GM19035 (cell line): ENCODE results near the gene ACSL6.
A peak's percentile ranks its signal among the peaks of the same experiment; 100 is the strongest.

ENCODE experiments used
- ATAC-seq: cut with Tn5 transposase; IDR thresholded peaks from one replicate; pipeline ENCODE4 v1.9.1; 2021; ENCODE audit not compliant: unreplicated experiment

ACSL6 gene

GRCh38 chr5:132017738-132018625 lies 6.5 kb upstream of the ACSL6 start:
- no peak for ATAC-seq

- ATAC-seq, result no peak
Observed at GRCh38 chr5:132017316-132017715, 5.9 kb upstream of the ACSL6 start.

DNA sequence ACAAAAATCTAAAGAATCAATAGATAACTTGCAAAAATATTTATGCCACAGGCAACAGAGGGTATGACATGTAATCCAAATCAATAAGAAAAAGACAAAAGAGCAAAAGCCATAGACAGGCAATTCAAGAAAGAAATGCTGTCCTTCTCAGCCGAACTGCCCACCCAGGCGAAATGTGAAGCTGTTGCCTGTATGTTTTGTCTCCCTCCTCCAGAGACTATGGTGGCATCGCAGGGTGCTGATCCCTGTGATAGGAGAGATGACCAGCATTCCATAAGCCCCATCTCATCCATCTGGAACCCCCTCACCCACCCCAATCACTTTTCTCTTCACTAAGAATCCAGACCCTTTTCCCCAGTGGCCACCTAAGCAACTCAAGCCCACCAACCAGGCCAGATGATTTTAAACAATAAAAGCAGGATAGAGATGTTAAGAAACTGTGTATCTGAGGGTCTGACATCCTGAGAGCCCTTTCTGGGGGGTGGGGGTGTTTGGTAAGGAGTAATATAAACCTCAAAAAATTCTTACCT lies 5.3 kb upstream of the ACSL6 start:
- ATAC-seq, result no peak

DNA sequence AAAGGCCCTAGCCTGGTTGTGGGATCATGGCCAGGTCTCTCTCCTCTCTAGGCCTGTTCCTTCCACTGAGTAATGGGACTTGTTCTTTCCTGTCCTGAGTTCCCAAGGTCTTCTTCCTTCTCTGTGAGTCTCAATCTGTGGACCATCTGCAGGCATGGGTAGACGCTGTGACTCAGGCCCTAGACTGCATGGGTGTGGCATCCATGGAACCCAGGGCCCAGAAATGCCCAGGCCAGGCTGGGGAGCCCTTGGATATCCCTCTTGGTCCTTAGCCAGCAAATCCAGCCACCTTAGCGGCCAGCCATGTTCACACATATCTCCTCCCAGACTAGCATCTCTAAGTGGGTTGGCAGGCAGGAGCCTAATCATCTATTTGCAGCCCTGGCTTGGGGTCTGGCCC lies 2.3 kb upstream of the ACSL6 start:
- ATAC-seq, result no peak

DNA sequence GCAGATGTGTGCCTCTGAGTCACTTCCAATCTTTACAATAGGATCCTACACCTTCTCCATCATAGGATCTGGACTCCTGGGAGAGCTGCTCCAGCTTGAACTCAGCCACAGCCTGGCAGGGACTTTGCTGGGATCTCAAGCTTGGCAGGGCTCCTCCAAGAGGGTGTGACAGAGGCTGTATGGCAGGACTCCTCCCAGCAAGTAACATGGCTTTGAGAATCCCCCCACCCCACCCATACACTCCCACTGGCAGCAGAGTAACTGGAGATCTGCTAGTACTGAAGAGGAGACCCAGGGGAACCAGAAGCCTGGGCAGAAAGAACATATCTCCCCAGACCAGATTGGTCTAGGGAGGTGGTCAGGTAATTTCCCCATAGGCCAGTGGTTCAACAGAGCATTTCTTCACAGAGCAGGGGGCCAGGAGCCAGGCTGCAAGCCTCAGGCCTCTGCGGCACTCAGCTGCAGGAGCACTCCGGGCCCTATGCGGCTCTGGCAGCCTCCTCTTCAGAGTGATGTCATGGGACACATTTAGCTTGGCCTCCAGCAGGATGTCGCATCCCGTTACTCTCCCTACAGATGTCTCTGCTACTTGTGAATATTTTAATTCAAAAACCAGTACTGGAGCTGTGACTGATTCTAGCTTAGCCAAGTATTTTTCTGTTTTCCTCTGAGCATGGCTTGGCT lies 1.7 kb upstream of the ACSL6 start:
- no peak for ATAC-seq

- ATAC-seq, result no peak
Observed at GRCh38 chr5:132012371-132013005, 1.0 kb upstream of the ACSL6 start.

- ATAC-seq, result no peak
Observed at GRCh38 chr5:132010989-132011621, 353 bp downstream of the ACSL6 start.

- no peak for ATAC-seq
Observed at GRCh38 chr5:132010645-132010988, 841 bp downstream of the ACSL6 start.

DNA sequence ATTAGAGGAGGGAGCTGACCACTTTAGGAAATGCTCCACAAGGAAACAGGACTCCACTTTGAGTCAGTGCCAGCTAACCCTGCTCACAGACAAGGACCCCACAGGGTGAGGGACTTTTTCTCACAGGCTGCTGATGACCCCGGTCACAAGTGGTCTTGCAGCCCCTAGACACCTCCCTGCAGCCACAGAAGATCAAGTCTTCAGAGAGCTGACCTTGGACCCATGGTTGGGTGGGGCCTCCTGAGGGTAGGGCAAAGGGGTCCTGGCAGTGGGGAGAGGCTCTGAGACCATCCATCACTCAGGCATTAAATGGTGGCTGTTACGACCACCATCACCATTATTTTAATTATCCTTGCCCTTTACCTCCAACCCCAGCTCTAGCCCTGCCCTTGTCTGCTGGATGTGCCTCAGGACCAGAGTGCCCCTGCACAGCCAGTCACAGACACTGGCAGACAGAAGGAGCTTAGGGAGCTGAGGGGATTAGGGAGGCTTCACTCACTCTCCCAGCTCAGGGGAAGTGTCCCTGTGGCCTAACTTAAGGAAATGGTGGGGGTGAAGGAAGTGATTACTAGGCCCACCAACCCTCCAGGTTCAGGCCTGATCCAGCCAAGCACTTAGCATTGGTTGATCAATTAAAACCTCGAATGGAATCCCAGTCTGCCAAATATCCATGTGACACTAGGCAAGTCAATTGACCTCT lies 1.6 kb downstream of the ACSL6 start:
- no peak for ATAC-seq

- no peak for ATAC-seq
Observed at GRCh38 chr5:132008961-132009680, 2.3 kb downstream of the ACSL6 start.

- peak; percentile 17 for ATAC-seq
Observed at GRCh38 chr5:132008163-132008473, 3.3 kb downstream of the ACSL6 start.

DNA sequence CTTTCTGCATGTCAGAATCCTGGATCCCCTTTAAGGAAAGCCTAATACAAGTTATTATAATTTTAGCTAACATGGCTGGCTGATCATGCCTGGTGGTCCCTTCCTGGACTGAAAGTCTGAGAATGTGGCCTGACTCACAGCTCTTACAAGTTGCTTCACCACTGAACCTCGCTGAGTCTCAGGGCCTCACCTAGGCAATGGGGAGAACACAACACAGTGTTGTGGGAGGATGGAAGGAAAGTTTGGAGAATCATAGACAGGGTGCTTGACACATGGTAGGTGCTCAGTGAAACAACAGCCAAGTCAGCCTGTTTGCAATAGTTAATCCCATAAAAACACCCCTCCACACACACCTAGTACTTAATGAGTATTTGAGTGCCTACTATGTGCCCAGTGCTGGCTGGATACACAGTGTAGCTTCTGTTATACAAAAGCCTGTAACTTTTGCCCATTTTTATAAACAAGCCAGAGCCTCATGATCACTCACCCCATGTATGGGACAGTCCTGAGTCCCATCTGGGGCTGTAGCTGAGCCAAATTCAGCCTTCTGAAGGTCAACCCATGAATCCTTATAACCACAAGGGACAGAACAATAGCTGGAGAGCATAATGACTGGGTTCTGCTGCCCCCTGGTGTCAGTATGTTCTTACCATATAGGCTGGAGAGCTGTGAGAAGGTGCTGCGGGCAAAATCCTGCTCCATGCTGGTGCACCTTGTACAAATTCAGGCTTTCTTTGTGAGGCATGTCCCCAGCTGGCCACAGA lies 3.9 kb downstream of the ACSL6 start:
- ATAC-seq, result peak; percentile 66

GRCh38 chr5:132006331-132007120 lies 4.9 kb downstream of the ACSL6 start:
- ATAC-seq, result no peak

DNA sequence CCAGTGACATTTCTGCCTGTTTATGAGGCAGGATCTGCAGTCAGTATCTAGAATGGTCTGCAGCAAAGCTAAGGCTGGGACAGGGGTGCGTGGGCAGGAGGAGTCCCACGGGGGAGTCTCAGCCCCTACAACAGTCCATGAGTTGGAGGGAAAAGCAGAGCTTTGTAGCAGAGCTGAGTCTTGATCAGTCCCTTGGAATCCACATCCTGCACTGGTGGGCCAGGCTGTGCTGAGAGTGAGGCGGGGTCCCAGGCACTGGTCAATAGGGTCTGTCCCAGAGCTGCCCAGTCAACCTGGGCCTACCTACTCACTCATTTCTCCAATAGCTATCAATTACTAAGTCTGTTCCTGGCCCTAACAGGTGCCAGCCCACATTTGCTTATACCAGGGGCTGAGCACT lies 5.9 kb downstream of the ACSL6 start:
- no peak for ATAC-seq

- ATAC-seq, result no peak
Observed at GRCh38 chr5:132003982-132004381, 7.5 kb downstream of the ACSL6 start.

GRCh38 chr5:132003170-132003744 lies 8.2 kb downstream of the ACSL6 start:
- ATAC-seq, result no peak

DNA sequence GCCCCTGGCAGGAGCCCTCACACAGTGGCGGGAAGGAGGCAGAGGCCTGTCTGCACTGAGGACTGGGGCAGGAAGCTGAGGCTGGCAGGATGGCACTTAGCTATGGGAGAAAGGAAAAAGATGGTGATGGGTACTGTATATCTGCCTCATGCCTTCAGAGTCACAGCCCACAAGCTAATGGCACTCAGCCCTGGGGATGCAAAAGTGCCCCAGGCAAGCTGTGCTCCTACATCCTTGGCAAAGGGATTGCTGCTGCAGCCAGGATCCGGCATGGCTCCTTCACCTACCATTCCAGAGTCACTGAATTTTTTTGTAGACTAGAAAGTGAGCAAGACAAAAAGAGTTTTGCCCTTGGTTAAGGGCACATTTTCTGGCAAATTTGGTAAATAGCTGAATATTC lies 8.7 kb downstream of the ACSL6 start:
- ATAC-seq, result no peak
